ENCODE results near the gene GPC3. TPM values are rescaled to one million over a fixed set of nuclear protein-coding genes. Genes with fewer than 3 reads are reported as not detected.

The GPC3 gene
- polyA plus RNA-seq, 12 donors: 274 to 737 (median 386) TPM

GRCh38 chrX:133568109-133568508 is 417.3 kb downstream of the GPC3 start:
- DNase-seq: no peak

- DNase-seq: no peak
Measured at GRCh38 chrX:133566876-133567275, 418.5 kb downstream of the GPC3 start.

DNA sequence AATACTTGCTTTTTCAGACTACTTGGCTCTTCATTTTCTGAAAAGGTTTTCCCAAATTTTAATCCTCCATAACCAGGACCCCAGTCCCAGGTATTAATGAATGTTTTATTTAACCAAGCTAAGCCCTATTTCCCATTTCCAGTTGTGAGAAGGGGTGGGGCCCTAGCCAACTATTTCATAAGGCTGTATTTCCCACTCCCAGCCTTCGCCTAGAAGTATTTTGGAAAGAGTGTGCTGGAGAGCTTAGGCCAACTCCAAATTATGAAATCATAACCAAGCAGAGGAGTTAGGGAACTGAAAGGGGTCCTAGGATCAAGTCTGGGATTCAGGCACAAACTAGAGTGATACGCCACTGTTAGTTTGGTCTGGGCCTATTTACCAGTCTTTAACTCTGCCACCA is 421.7 kb downstream of the GPC3 start:
- no peak for DNase-seq

DNA sequence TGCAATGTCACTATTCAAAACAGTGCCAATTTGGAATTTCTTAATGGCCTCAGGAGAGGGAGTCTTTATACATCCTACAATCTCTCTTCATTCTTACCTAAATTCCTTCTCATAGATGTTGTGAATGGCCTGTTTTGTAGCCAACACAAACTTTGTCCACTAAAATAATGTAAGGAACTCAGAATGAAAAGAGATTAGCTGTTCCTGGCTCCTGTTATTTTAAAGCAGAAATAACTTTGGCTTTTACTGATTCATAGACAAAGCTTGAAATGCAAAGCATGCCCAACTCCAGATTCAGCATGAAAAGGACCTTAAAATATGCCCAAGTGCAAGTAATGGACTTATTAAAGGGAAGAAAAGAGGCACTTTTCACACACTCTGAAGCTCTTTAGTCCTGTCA is 424.1 kb downstream of the GPC3 start:
- no peak for DNase-seq

GRCh38 chrX:133559909-133560308 is 425.5 kb downstream of the GPC3 start:
- DNase-seq: no peak

GRCh38 chrX:133555782-133556458 is 429.5 kb downstream of the GPC3 start:
- no peak for DNase-seq

- DNase-seq: no peak
Measured at GRCh38 chrX:133550665-133551485, 434.5 kb downstream of the GPC3 start.

DNA sequence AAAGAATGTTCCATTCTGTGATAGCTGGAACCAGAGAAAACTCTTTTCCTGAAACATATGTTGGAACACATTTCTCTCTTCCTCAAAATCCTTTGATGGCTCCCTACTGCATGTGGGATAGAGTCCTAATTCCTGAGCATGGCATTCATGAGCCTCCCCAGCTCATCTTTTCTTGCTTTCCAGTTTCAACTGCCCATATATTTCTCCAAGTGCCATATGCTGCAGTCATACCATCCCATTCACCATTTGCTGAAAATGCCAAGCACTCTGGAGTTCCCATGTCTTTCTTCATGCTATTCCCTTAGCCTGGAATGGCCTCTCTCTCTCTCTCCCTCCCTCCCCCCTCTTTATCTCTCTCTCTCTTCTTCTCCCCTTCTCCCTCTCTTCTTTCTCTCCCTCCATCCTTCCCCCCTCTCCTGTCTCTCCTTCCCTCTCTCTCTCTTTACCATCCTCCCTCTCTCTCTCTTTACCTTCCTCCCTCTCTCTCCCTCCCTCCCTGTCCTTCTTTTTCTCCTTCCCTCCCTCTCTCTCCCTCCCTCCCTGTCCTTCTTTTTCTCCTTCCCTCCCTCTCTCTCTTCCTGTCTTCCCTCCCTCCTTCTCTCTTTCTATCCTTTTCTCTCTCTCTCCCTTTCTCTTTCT is 436.0 kb downstream of the GPC3 start:
- no peak for DNase-seq

GRCh38 chrX:133546441-133546840 is 439.0 kb downstream of the GPC3 start:
- DNase-seq: no peak

- no peak for DNase-seq
Measured at GRCh38 chrX:133544778-133545177, 440.6 kb downstream of the GPC3 start.

DNA sequence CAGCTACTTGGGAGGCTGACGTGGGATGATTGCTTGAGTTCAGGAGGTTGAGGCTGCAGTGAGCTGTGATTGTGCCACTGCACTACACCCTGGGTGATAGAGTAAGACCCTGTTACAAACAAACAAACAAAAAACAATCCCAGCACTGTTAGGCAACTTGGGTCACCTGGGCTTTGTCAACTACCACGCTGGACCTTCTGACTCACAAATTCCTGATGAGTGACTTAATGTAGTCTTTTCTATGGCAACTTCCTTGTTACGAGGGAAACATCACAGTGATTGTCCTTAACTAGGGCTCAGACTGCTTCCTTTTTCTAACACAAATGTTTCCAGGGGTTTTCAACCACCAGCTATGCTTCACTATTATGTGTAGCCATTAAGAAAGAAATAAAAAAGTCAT is 441.3 kb downstream of the GPC3 start:
- no peak for DNase-seq

DNA sequence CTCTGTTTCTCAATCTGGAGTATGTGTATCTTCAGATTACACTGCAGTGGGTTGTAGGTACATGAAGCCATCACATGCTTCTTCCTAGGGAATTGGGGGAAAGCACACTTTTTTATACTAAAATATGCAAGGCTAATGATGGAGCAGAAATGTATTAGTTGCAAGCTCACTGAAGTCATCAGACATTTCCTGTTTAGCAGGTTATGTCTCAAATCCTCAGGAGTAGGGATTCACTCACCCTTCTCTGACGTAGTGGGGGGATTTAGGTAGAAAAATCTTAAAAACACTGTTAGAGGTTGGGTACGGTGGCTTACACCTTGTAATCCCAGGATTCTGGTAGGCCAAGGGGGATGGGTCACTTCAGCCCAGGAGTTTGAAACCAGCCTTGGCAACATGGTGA is 441.7 kb downstream of the GPC3 start:
- DNase-seq: no peak

GRCh38 chrX:133542476-133542875 is 442.9 kb downstream of the GPC3 start:
- DNase-seq: no peak

DNA sequence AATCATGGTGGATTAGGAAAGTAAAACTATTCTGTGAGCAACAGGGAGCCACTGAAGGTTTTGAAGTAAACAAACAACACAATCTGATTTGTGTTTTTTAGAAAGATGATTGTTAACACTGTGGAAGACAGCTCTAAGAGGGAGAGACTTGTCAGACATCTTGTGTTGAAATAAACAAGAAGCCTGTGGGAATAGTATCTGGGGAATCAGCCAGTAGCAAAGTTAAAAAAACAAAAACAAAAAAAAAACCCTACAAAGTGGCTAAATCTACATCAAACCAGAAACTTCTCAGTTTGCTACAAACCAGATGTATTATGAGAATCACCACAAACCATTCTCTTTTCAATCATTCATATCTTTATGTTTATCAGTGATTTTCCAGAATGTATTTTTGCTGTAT is 444.4 kb downstream of the GPC3 start:
- no peak for DNase-seq

- DNase-seq: no peak
Measured at GRCh38 chrX:133538148-133538547, 447.2 kb downstream of the GPC3 start.

DNA sequence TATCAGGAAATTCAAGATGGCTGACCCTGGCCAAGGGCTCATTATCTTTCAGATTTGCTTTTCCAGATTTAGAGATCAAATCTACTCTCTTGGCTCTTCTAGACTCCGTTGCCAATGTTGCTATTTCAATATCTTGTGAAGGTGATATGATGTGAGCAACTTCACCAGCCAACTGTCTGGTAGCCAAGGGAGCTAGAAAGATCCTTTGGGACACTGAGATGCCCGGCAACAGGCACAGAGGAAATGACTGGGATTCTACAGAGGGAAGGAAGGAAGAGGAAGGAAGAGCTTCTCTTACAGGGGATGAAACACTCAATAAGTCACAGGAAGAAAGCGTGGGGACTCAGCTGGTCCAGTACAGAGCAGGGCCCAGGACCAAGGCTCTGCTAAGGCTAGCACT is 448.3 kb downstream of the GPC3 start:
- DNase-seq: no peak

DNA sequence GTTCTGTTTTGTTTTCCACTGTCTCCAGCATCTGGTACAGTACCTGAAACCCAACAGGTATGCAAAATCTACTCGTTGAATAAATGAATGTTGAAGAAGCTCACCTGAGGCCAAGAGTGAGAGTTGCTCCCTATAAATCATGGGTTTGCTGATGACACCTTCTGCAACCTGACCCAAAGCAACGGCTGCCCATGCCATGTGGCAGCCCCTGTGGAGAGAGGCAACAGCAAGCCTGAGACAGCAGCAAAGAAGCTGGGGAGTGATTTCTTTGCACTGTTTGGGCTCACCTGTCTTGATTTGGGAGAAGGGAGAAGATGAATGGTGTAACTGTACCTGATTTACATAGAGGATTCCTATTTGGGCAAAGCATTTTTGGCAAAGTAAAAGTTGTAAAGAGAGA is 450.3 kb downstream of the GPC3 start:
- DNase-seq: no peak

DNA sequence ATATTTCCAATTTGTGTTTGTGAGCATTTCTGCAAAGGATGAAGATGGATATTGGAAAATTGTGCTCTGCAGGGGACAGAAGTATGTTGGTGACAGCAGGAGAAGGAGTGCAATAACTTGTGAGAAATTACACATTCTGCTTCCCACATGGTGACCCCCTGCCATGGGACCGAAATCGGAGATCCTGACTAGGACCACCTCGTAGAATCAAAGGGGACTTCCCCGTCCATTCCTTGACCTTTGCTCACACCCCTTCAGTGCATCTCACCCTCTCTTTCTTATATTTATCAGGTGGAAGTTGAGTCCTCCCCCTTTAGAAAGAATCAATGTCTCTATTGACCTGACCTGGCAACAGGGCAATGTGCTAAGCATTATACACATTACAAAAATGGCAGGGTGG is 451.2 kb downstream of the GPC3 start:
- DNase-seq: no peak

- no peak for DNase-seq
Measured at GRCh38 chrX:133533249-133533648, 452.1 kb downstream of the GPC3 start.

GRCh38 chrX:133530960-133531359 is 454.4 kb downstream of the GPC3 start:
- DNase-seq: no peak

DNA sequence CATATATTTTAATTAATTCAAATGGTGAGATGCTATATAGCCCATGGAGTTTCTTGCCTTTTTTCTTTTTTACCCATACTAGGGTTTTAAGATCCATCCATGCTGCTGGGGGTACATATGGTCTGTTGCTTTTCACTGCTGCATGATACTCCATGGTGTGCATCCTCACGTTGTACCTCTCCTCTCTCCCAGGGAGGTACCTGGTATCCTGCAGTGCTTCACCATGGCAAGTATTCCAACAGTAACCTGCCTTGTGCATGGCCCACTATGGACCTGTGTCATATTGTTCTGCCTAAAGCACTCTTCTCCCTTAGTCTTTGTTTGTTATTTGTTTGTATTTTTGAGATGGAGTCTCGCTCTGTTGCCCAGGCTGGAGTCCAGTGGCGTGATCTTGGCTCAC is 455.8 kb downstream of the GPC3 start:
- no peak for DNase-seq

DNA sequence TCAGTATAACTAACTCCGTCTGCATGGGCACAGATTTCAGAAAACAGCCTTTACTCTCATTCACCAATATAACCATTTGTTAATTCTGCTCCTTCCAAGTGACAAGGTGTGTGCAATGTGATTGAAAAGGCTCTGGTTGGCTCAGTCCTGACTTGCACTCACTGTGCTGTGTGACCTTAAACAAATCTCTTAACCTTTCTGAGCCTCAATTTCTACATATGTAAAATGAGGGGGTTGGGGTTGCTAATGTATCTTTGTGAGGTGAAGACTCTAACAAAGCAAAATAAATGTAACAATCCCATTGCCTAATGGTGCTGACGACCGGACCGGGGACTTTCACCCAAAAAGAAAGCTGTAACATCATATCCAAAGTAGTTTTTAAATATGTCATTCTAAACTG is 457.6 kb downstream of the GPC3 start:
- no peak for DNase-seq

DNA sequence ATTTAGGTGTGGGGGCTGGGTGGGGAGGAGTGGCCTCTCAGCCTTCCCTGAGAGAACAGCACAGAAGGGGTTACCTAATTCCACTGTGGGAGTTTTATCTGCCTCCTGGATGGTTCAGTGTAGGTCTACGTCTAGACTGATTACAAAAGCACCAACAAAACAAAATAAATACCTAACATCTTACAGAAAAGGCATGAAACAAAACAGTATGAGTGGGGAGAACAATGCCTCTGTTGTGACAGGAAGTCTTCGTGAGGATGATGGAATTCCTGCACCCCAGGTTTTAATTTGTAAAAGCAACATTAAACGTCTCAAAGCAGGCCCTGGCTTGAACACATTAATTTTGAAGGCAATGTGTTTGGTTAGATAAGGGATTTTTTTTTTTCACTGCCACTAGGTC is 458.0 kb downstream of the GPC3 start:
- no peak for DNase-seq

Measured in muscle of arm (tissue), 12 donors.